Prostate gland (tissue), 2 donors: ENCODE results near the gene SLC7A10. TPM values are rescaled to one million over a fixed set of nuclear protein-coding genes. Genes with fewer than 3 reads are reported as not detected.
"Not testable (repeated sequence)": the region's sequence is repeated elsewhere in the genome, so short reads cannot be mapped to it uniquely, and the experiment has no call there.

Source experiments
- DNase-seq: peaks from one replicate; pipeline ENCODE4 v3.0.0-alpha.2; 2019; ENCODE audit warnings: low spot score
- H3K27ac ChIP-seq, 2 donors: fragments of 200-600 bp; sonication (generic); 2 replicates each; pipeline ENCODE4 v1.5.1; 2017 to 2019
- H3K27me3 ChIP-seq: fragments of 200-600 bp; sonication (generic); replicated peaks from 2 replicates; pipeline ENCODE4 v1.5.1; 2019; ENCODE audit not compliant: insufficient read depth
- H3K36me3 ChIP-seq, 2 donors: fragments of 200-600 bp; sonication (generic); 1 replicate in 1 of 2; 2 replicates in 1 of 2; pipeline versions ENCODE4 v1.5.1 to v1.8.1; 2017 to 2019
- H3K4me1 ChIP-seq: fragments of 200-600 bp; sonication (generic); replicated peaks from 2 replicates; pipeline ENCODE4 v1.5.1; 2019
- H3K4me3 ChIP-seq, 2 donors: fragments of 200-600 bp; sonication (generic); 2 replicates each; pipeline ENCODE4 v1.5.1; 2017 to 2019
- H3K9me3 ChIP-seq: fragments of 200-600 bp; sonication (generic); 2 replicates; pipeline ENCODE4 v1.5.1; 2017
- POLR2A ChIP-seq: fragments of 450-650 bp; IDR thresholded peaks from one replicate; pipeline ENCODE4 v1.6.1; 2016; ENCODE audit warnings: antibody characterized with exemption, mild to moderate bottlenecking
- POLR2AphosphoS5 ChIP-seq: sonication (generic); formaldehyde crosslinking; IDR thresholded peaks from one replicate; pipeline ENCODE4 v1.6.1; 2017; ENCODE audit warnings: antibody characterized with exemption
- WGBS: methylation state at CpG from one replicate; pipeline ENCODE4 v1.1.5; 2018; 5-methylcytosine and 5-hydroxymethylcytosine counted together
- intact Hi-C: fragments of 100-400 bp; cut with DNase I; formaldehyde crosslinking; loops from one replicate; pipeline ENCODE4 v1.14.2; 2022
- total RNA-seq, 2 donors: library from RNA; depleted of rRNA; stranded (reverse); fragments of >200 nt; gene quantifications; one replicate each; pipeline ENCODE4 v1.1.0, GENCODE V29; 2016
- TF ChIP-seq, protein P1 (sequence below), 4 experiments: fragments of 200-600 bp in 2 of 4; fragments of 450-650 bp in 2 of 4; sonication (generic) in 2 of 4; IDR thresholded peaks; 1 replicate in 3 of 4; 2 replicates in 1 of 4; pipeline ENCODE4 v1.5.1; 2016 to 2019; ENCODE audit warnings: antibody characterized with exemption in 4 of 4, mild to moderate bottlenecking in 2 of 4, moderate library complexity in 2 of 4

The SLC7A10 gene
- total RNA-seq, 2 donors from 2014 or later, result 3.5 TPM; not detected in 1

DNA sequence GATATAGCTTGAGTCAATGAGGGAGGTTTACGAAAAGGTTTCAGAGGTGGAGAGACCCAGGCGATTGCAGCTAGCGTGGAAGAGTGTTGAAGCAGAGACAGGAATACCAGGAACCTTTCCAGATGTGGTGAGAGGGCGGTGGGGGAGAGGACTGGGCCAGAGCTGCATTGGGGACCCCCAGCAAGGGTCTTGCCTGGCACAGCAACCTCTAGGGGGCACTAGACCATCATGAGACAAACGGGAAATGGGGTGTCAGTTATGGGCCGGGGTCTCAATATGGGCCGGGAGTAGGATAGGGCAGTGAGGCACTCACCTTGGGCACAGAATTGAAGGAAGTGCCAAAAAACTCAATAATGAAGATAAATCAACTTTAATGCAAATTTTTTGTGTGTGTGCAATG lies 33.6 kb downstream of the SLC7A10 start:
- DNase-seq, result no peak
- WGBS, result 74% methylated on average over 7 of the region's 7 CpGs
- Histone ChIP-seq H3K27me3 (no peaks in the 10 kb centered on the region), H3K4me3 (no peak overlapping the region), H3K9me3 (no peaks in the 10 kb centered on the region), H3K4me1 (peaks cover 9% of the 10 kb centered on the region), H3K27ac (no peak overlapping the region), H3K36me3 (no peaks in the 10 kb centered on the region)
- intact Hi-C loops, result no loop called here
- TF ChIP-seq POLR2A, result no peak
- TF ChIP-seq, protein P1, sequence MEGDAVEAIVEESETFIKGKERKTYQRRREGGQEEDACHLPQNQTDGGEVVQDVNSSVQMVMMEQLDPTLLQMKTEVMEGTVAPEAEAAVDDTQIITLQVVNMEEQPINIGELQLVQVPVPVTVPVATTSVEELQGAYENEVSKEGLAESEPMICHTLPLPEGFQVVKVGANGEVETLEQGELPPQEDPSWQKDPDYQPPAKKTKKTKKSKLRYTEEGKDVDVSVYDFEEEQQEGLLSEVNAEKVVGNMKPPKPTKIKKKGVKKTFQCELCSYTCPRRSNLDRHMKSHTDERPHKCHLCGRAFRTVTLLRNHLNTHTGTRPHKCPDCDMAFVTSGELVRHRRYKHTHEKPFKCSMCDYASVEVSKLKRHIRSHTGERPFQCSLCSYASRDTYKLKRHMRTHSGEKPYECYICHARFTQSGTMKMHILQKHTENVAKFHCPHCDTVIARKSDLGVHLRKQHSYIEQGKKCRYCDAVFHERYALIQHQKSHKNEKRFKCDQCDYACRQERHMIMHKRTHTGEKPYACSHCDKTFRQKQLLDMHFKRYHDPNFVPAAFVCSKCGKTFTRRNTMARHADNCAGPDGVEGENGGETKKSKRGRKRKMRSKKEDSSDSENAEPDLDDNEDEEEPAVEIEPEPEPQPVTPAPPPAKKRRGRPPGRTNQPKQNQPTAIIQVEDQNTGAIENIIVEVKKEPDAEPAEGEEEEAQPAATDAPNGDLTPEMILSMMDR (IDR thresholded peaks at IDR 0.05), result no peak
- no peak for TF ChIP-seq POLR2AphosphoS5

DNA sequence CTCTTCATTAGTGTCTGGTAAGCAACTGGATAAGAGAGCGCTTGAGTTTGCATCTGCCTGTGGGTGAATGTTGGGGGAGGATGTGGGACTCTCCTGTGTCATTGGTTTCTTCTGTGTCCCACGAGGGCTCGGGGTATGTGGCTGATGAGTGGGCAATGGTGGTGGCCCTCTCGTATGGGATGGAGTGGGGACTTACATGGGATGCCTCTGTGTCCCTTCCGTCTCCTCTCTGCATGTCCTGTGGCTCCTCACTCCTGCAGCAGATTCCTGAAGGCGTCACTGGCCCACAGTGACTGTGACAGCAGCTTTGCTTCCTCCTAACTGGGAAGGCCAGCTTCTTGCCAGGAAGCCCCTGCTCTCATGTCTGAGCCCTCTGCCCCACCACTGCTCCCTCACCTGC lies 34.1 kb downstream of the SLC7A10 start:
- no peak for TF ChIP-seq POLR2AphosphoS5
- TF ChIP-seq POLR2A, result no peak
- TF ChIP-seq, protein P1 (IDR thresholded peaks at IDR 0.05), result no peak
- H3K9me3 ChIP-seq, result no peaks in the 10 kb centered on the region
- H3K4me1 ChIP-seq, result peaks cover 9% of the 10 kb centered on the region
- no peaks in the 10 kb centered on the region for H3K27me3 ChIP-seq
- no peak overlapping the region for H3K27ac ChIP-seq
- no peak overlapping the region for H3K4me3 ChIP-seq
- WGBS, result 96% methylated on average over 6 of the region's 6 CpGs
- intact Hi-C loops, result no loop called here
- no peak for DNase-seq
- H3K36me3 ChIP-seq, result no peaks in the 10 kb centered on the region

DNA sequence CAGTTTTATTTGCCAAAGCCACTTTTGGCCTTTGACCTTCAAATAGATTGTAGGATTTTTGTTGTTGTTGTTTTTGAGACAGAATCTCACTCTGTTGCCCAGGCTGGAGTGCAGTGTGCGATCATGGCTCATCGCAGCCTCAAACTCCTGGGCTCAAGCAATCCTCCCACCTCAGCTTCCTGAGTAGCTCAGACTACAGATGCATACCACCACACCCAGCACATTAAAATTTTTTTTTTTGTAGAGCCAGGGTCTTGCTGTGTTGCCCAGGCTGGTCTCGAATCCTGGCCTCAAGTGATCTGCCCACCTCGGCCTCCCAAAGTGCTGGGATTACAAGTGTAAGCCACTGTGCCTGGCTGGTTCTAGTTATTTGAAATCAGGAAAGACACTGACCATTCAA lies 34.6 kb downstream of the SLC7A10 start:
- H3K27me3 ChIP-seq, H3K4me3 ChIP-seq, DNase-seq, H3K36me3 ChIP-seq, intact Hi-C loops, H3K27ac ChIP-seq, H3K9me3 ChIP-seq, H3K4me1 ChIP-seq: not testable (repeated sequence)
- WGBS, result 95% methylated on average over 4 of the region's 4 CpGs

DNA sequence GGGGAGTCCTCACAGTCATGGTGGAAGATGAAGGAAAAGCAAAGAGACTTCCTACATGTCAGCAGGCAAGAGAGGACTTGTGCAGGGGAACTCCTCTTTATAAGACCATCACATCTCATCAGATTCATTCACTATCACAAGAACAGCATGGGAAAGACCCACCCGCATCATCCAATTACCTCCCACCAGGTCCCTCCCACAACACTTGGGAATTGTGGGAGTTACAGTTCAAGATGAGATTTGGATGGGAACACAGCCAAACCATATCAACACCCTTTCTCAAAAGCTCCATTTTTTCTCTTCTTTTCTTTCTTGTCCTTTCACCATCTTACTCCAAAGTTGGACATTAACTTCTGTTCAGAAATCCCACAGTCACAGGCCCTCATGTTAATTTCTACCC lies 36.2 kb downstream of the SLC7A10 start:
- Histone ChIP-seq H3K4me1 (no peaks in the 10 kb centered on the region), H3K36me3 (no peaks in the 10 kb centered on the region), H3K27ac (no peak overlapping the region), H3K4me3 (no peak overlapping the region), H3K9me3 (no peaks in the 10 kb centered on the region), H3K27me3 (no peaks in the 10 kb centered on the region)
- no peak for DNase-seq
- intact Hi-C loops, result no loop called here
- no CpG with 5 or more reads among the region's 1 CpG for WGBS
- TF ChIP-seq POLR2AphosphoS5, result no peak
- TF ChIP-seq, protein P1 (IDR thresholded peaks at IDR 0.05), result no peak
- no peak for TF ChIP-seq POLR2A

- 66% methylated on average over 8 of the region's 8 CpGs for WGBS
- Histone ChIP-seq H3K27me3 (no peaks in the 10 kb centered on the region), H3K9me3 (no peaks in the 10 kb centered on the region), H3K4me1 (no peaks in the 10 kb centered on the region), H3K36me3 (no peaks in the 10 kb centered on the region), H3K27ac (no peak overlapping the region), H3K4me3 (no peak overlapping the region)
- no peak for TF ChIP-seq POLR2A
- TF ChIP-seq, protein P1 (IDR thresholded peaks at IDR 0.05), result no peak
- no peak for TF ChIP-seq POLR2AphosphoS5
- DNase-seq, result no peak
- intact Hi-C loops, result no loop called here
Measured at GRCh38 chr19:33187183-33187540, 38.5 kb downstream of the SLC7A10 start.
